Activated CD4-positive, alpha-beta memory T cell treated with anti-CD3 and anti-CD28 coated beads, Interleukin-2, amount 10 ng/mL, durations not matched to agents 7 days and 5 days (primary cell): ENCODE results near the gene TENM3. TPM values are rescaled to one million over a fixed set of nuclear protein-coding genes. Genes with fewer than 3 reads are reported as not detected.

Source experiments
- CTCF ChIA-PET: fragments of 350-600 bp; sonication (Branson Sonifier 250); formaldehyde crosslinking; loops from one replicate; lab custom pipeline; 2021; ENCODE audit warnings: antibody characterized with exemption, inconsistent platforms; lab: Charles Lee
- POLR2A ChIA-PET: fragments of 350-600 bp; sonication (Branson Sonifier 250); formaldehyde crosslinking; loops from one replicate; lab custom pipeline; 2021; ENCODE audit warnings: antibody characterized with exemption; lab: Charles Lee
- DNase-seq: peaks from one replicate; pipeline ENCODE4 v3.0.0-alpha.2; 2020
- H3K27ac Mint-ChIP-seq: one replicate; pipeline ENCODE4 v1.8.0; 2021; ENCODE audit warnings: mild to moderate bottlenecking, mixed read lengths
- H3K27me3 Mint-ChIP-seq: one replicate; pipeline ENCODE4 v1.8.0; 2021; ENCODE audit warnings: mixed read lengths
- H3K36me3 Mint-ChIP-seq: one replicate; pipeline ENCODE4 v1.8.0; 2021; ENCODE audit warnings: low read depth, mixed read lengths
- H3K4me1 Mint-ChIP-seq: one replicate; pipeline ENCODE4 v1.8.0; 2021; ENCODE audit warnings: mixed read lengths
- H3K4me3 Mint-ChIP-seq: one replicate; pipeline ENCODE4 v1.8.0; 2021; ENCODE audit warnings: mild to moderate bottlenecking, mixed read lengths
- H3K9me3 Mint-ChIP-seq: one replicate; pipeline ENCODE4 v1.8.0; 2021; ENCODE audit warnings: mixed read lengths
- total RNA-seq, 2 experiments: library from RNA; stranded (reverse); gene quantifications; one replicate each; pipeline ENCODE4 v1.2.3, GENCODE V29; 2021

The TENM3 gene
- total RNA-seq, 2 experiments from 2014 or later, result not detected

DNA sequence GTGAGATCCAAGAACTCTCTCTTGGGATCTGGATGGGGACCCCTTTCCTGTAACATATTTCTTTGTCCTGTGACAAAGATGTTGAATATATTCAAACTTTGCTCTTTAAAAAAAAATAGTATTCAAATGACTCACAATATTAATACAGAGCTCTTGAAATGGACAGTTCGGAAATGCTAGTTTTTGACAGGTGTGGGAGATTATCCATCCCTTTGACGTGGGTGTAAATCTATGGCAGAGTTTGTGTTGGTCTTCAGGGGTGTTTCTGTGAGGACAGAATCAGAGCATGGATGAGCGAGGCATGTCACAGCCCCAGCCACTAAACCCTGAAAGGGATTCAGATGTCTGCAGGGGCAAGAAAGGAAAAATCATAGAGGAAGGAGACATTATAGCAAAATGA is 25.8 kb downstream of the TENM3 start:
- H3K4me3 Mint-ChIP-seq, result no peak overlapping the region
- no peak overlapping the region for H3K27ac Mint-ChIP-seq
- H3K9me3 Mint-ChIP-seq, result peaks cover 13% of the 10 kb centered on the region
- H3K36me3 Mint-ChIP-seq, result no peaks in the 10 kb centered on the region
- no peak for DNase-seq
- POLR2A ChIA-PET, result no interaction called here
- CTCF ChIA-PET, result no interaction called here
- no peaks in the 10 kb centered on the region for H3K4me1 Mint-ChIP-seq
- H3K27me3 Mint-ChIP-seq, result no peaks in the 10 kb centered on the region

DNA sequence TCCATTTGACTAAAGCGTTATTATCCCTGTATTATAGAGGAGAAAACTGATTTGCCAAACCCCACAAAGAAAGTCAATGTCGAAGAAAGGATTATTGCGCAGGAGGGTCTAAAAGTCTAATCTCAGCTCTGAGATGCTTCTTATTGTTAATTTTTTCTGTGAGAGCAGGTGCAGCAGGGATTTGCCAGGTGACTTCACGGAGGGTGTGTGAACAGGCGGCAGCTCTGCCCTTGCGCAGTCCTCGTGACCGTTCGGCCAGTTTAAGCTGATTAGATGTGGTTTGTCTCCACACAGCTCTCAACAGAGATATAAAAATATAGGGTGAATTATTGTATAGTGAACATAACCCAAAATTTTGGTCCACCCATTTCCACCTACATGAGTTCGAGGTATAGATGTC is 28.5 kb downstream of the TENM3 start:
- ChIA-PET POLR2A (no interaction called here), CTCF (no interaction called here)
- DNase-seq, result no peak

DNA sequence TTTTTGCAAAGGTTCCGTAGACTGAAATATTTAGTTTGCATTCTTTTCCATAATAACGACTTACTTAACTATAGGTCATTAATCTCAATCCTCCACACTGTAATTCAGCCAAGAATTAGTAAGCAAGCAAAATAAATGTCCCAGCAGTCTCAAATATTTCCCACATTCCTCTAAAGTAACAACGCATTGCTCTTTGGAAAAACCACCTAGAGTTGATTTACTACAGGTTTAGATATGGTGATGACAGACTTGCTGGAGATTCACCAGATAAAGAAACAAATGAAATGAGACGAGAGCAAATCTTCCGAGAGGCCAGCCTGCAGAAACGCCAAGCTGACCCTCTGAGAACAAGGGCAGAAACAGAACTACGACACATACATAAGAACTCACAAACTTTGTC is 28.9 kb downstream of the TENM3 start:
- Mint-ChIP-seq H3K36me3 (no peaks in the 10 kb centered on the region), H3K4me1 (no peaks in the 10 kb centered on the region), H3K9me3 (peaks cover 13% of the 10 kb centered on the region), H3K27me3 (no peaks in the 10 kb centered on the region), H3K27ac (no peak overlapping the region), H3K4me3 (no peak overlapping the region)
- ChIA-PET CTCF (no interaction called here), POLR2A (no interaction called here)
- DNase-seq, result no peak

More for the DNA sequence above, 28.5 kb downstream of the TENM3 start:
- no peak overlapping the region for H3K27ac Mint-ChIP-seq
- H3K9me3 Mint-ChIP-seq, result peaks cover 13% of the 10 kb centered on the region
- H3K27me3 Mint-ChIP-seq, result no peaks in the 10 kb centered on the region
- H3K36me3 Mint-ChIP-seq, result no peaks in the 10 kb centered on the region
- H3K4me3 Mint-ChIP-seq, result no peak overlapping the region
- no peaks in the 10 kb centered on the region for H3K4me1 Mint-ChIP-seq

DNA sequence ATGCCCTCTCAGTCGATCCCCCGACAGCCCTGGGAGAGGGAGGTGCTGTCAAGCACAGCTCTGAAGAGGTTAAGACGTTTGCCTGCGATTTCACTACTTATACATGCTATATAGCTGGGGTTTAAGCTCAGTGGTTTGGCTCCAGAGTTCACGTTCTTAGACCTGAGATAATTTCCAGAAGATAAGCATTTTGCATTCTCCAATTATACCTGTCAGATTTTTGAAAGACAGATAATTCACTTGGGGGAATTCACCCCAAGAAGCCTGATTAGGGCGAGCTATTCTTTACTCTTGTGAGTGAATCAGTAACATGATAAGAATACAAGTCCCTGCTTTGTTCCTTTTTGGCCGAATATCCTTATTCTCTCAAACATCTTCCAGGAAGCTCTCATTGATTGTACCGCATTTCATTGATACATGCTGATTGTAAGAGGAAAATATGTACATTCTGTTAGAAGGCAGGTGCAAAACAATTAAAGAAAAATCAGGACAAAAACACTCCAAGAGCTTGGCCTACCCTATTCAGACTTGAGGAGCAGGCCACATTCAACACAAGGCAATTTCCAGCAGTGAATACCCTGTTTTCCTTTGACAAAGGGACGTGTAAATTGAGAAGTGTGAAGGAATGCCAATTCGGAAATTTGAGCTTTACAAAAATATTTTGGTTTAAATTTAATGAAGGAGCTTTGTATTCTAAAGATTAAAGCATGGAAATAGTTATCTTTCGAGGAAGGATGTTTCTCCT is 30.2 kb downstream of the TENM3 start:
- CTCF ChIA-PET, result no interaction called here
- H3K4me3 Mint-ChIP-seq, result no peak overlapping the region
- H3K9me3 Mint-ChIP-seq, result peaks cover 13% of the 10 kb centered on the region
- no peaks in the 10 kb centered on the region for H3K27me3 Mint-ChIP-seq
- H3K4me1 Mint-ChIP-seq, result no peaks in the 10 kb centered on the region
- H3K36me3 Mint-ChIP-seq, result no peaks in the 10 kb centered on the region
- no peak for DNase-seq
- H3K27ac Mint-ChIP-seq, result no peak overlapping the region
- POLR2A ChIA-PET, result no interaction called here

DNA sequence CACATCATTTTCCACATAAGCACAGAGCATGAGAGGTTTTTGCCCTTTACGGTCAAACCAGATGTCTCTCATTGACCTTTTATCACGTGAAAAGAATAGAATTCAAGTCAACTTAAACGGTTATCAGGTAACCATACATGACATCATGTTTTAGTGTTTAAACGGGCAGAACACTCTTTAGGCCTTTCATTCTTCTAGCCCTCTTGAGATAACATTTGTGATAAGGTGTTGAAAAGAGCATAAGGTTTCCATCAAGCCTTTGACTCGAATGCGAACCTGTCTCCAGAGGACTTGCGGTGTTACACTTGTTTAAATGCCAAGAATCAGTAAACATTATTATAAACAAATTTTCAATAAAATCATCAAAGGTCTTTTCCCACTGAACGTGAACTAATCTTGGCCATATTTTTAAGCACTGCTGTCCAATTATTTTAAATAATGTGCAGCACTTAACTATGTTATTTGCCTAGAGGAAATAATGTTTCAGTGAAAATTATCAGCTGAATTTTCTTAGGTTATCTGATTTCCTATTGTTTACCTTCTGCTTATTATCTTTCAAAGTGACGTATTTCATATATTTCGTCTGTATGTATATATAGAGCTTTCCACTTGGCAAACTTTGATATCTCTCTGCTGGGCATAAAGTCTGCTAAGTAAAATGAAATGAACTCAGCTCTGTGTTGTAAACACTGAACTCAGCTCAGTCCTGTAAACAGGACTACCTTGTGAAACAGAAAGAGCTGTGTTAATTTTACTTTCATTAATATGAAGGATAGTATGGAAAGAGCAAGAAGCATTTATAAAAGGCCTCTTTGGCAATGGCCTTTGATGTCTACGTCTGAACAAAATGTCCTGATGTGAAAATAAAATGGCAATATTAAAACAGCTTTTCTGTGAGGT is 33.3 kb downstream of the TENM3 start:
- H3K27me3 Mint-ChIP-seq, result no peaks in the 10 kb centered on the region
- ChIA-PET POLR2A (no interaction called here), CTCF (no interaction called here)
- no peaks in the 10 kb centered on the region for H3K4me1 Mint-ChIP-seq
- H3K36me3 Mint-ChIP-seq, result no peaks in the 10 kb centered on the region
- no peak overlapping the region for H3K27ac Mint-ChIP-seq
- DNase-seq, result no peak
- H3K9me3 Mint-ChIP-seq, result peaks cover 10% of the 10 kb centered on the region
- H3K4me3 Mint-ChIP-seq, result no peak overlapping the region

DNA sequence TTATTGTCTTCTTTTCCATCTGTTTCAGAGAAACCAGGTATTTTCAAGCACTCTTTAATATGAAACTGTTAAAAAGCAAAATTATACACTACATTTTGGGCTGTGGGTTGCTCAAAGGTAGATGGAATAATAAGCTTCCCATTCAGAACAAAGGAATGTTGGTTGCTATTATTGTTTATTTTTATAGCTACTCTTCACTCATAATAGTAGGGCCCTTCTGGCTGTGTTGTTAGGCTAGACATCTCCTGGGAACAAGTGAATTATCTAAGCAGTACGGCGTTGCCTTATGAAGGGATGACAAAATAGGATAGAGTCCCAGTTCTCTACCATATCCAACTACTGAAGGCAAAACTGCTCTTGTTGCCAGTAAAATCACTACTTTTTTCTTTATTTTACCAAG is 34.2 kb downstream of the TENM3 start:
- H3K36me3 Mint-ChIP-seq, result no peaks in the 10 kb centered on the region
- peaks cover 4% of the 10 kb centered on the region for H3K9me3 Mint-ChIP-seq
- POLR2A ChIA-PET, result no interaction called here
- H3K4me1 Mint-ChIP-seq, result no peaks in the 10 kb centered on the region
- no peak for DNase-seq
- CTCF ChIA-PET, result no interaction called here
- no peak overlapping the region for H3K4me3 Mint-ChIP-seq
- H3K27me3 Mint-ChIP-seq, result no peaks in the 10 kb centered on the region
- no peak overlapping the region for H3K27ac Mint-ChIP-seq

DNA sequence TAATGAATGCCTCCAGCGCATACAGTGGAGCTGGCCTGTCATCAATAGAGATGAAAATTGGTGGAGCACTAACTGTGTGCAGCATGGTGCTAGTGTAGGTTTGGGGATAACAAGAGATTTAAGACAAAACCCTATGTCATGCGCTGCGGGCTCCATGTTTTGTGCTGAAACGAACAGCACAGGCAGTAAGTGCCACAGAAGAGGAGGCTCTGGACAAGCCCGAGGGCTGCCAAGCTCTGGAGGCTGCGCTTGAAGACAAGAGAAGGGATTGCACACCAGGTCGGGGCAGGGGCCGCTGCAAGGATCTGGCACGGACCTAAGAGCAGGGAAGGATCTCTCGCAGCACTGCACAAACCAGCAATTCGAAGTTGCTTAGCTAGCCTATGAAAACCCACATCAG is 35.5 kb downstream of the TENM3 start:
- H3K9me3 Mint-ChIP-seq, result no peaks in the 10 kb centered on the region
- no peak overlapping the region for H3K4me3 Mint-ChIP-seq
- H3K36me3 Mint-ChIP-seq, result no peaks in the 10 kb centered on the region
- H3K27ac Mint-ChIP-seq, result no peak overlapping the region
- POLR2A ChIA-PET, result no interaction called here
- no peaks in the 10 kb centered on the region for H3K27me3 Mint-ChIP-seq
- CTCF ChIA-PET, result no interaction called here
- DNase-seq, result no peak
- H3K4me1 Mint-ChIP-seq, result no peaks in the 10 kb centered on the region

DNA sequence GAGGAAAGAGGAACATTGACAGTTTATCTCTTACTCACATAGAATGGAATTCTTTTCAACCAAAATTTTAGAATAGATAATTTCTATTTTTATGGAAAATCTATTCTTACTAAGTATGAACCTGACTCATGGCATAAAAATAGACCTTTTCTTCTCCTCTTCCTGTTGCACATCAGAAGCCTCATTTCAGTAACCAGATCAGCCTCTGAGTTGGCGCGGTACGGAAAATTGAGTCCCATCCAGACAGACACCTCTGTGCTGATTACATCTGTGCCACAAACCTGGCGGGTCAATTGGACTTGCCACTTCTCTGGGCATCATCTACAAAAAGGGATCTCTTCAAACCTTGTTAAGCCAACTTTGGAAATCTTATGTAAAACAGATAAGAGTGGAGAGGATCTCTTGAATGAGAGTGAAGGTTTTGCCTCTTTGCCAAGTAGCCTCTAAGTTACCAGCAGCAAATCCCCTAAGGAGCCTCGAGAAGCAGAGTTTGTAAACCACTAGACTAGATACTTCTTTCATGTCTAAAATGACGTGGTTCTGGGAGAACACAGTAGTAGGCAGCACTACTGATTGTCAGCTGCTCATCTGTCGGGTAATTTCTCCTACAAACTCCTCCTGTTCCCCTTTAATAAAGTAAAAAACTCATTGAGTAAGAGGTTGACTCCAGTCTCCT is 37.4 kb downstream of the TENM3 start:
- POLR2A ChIA-PET, result no interaction called here
- no peak for DNase-seq
- CTCF ChIA-PET, result no interaction called here
- H3K27ac Mint-ChIP-seq, result no peak overlapping the region
- no peaks in the 10 kb centered on the region for H3K36me3 Mint-ChIP-seq
- no peaks in the 10 kb centered on the region for H3K9me3 Mint-ChIP-seq
- no peak overlapping the region for H3K4me3 Mint-ChIP-seq
- H3K4me1 Mint-ChIP-seq, result no peaks in the 10 kb centered on the region
- H3K27me3 Mint-ChIP-seq, result no peaks in the 10 kb centered on the region

DNA sequence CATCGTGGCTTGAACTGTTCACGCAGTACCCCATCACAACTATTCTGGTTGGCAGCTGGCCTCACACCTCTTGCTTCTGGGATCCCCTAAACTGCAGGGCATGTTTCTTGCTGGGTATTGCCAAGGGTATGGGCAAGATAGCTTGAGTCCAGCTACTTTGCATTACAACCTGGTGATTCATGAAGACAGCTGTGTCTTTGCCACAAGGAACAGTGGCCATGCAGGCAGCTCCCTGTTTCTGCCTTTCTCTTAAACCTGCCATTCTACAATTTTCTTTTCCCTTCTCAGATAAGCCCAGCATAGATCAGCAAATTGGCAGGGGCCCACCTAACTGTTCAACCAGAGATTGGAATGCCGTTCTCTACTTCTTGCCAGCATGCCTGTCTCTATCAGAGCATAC is 42.8 kb downstream of the TENM3 start:
- Mint-ChIP-seq H3K9me3 (no peaks in the 10 kb centered on the region), H3K36me3 (no peaks in the 10 kb centered on the region), H3K27ac (no peak overlapping the region), H3K4me3 (no peak overlapping the region), H3K27me3 (no peaks in the 10 kb centered on the region), H3K4me1 (no peaks in the 10 kb centered on the region)
- POLR2A ChIA-PET, result no interaction called here
- CTCF ChIA-PET, result no interaction called here
- DNase-seq, result no peak

DNA sequence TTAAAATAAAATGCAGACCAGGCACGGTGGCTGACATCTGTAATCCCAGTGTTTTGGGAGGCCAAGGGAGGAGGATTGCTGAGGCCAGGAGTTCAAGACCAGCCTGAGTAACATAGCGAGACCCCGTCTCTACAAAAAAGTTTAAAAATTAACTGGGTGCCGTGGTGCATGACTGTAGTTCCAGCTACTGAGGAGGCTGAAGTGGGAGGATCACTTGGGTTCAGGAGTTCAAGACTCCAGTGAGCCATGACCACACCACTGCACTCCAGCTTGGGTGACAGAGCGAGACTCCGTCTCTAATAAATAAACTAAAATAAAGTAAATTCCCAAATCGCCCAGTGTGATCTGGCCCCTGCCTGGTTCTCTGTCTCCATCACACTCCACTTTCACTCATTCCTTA is 43.7 kb downstream of the TENM3 start:
- Mint-ChIP-seq H3K36me3 (no peaks in the 10 kb centered on the region), H3K4me1 (no peaks in the 10 kb centered on the region), H3K27me3 (no peaks in the 10 kb centered on the region), H3K27ac (no peak overlapping the region), H3K4me3 (no peak overlapping the region), H3K9me3 (no peaks in the 10 kb centered on the region)
- no peak for DNase-seq
- POLR2A ChIA-PET, result no interaction called here
- CTCF ChIA-PET, result no interaction called here

DNA sequence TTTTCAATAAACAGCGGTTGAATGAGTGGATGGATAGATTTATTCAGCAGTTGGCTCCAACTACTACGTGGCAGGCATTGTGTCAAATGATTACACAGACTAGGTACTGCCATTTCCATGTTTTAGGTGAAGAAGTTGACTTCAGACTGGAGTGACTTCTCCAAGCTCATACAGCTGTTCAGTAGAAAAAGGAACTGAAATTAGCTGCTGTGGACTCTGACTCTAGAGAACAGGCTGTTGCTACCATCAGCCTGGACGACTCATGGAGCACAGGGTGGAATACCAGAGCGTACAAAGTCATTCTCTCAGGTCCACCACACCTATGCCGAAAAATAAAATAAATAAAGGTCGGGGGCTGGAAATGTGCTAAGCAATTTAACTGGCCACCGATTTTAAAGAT is 45.3 kb downstream of the TENM3 start:
- H3K27me3 Mint-ChIP-seq, result no peaks in the 10 kb centered on the region

DNA sequence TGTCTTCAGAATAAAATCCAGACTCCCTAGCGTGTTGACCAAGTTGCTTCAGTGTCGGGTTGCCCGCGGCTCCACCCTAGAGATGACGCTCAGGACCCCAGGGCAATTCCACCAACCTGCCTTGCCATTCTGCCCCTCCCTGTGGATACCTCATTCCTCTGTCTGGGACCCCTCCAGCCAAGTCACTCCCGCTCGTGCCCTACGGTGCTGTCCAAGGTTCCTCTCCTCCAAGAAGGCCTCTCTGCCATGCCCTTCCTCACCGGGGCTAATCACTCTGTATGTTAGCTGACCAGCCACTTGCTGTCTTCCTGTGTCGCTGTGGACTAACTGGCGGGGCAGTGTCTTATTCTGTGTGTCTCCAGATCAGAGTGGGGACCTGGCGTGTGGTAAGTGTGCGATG is 46.6 kb downstream of the TENM3 start:
- H3K4me3 Mint-ChIP-seq, result no peak overlapping the region
- DNase-seq, result no peak
- H3K4me1 Mint-ChIP-seq, result no peaks in the 10 kb centered on the region
- no peaks in the 10 kb centered on the region for H3K36me3 Mint-ChIP-seq
- CTCF ChIA-PET, result no interaction called here
- POLR2A ChIA-PET, result no interaction called here
- no peaks in the 10 kb centered on the region for H3K9me3 Mint-ChIP-seq
- no peak overlapping the region for H3K27ac Mint-ChIP-seq
- no peaks in the 10 kb centered on the region for H3K27me3 Mint-ChIP-seq

More for the DNA sequence above, 45.3 kb downstream of the TENM3 start:
- ChIA-PET CTCF (no interaction called here), POLR2A (no interaction called here)
- H3K4me3 Mint-ChIP-seq, result no peak overlapping the region
- no peaks in the 10 kb centered on the region for H3K9me3 Mint-ChIP-seq
- no peak overlapping the region for H3K27ac Mint-ChIP-seq
- no peak for DNase-seq
- no peaks in the 10 kb centered on the region for H3K4me1 Mint-ChIP-seq
- H3K36me3 Mint-ChIP-seq, result no peaks in the 10 kb centered on the region

DNA sequence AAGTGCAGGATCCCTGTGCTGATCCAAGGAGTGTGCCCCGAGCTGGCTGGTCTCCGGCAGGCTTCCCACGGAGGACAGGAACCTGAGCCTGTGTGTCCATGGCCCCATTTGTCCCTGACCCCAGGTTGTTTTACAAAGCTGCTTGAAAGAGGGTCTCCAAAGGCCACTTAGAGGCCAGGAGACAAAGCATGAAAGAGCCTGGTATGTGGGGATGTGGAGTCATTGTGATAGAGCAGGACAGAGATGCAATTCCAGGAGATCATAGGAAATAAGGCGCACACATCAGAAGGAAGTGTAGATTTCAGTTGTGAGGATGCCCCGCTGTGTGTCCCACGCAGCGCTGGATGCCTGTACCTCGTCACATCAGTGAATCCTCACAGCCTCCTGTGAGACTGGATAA is 48.0 kb downstream of the TENM3 start:
- H3K4me1 Mint-ChIP-seq, result no peaks in the 10 kb centered on the region
- H3K27ac Mint-ChIP-seq, result no peak overlapping the region
- CTCF ChIA-PET, result no interaction called here
- H3K4me3 Mint-ChIP-seq, result no peak overlapping the region
- POLR2A ChIA-PET, result no interaction called here
- no peaks in the 10 kb centered on the region for H3K9me3 Mint-ChIP-seq
- no peaks in the 10 kb centered on the region for H3K27me3 Mint-ChIP-seq
- DNase-seq, result no peak
- H3K36me3 Mint-ChIP-seq, result no peaks in the 10 kb centered on the region
